GM18526 (cell line): ENCODE measurements around the gene IL36B.

Experiments used
- POLR2A ChIP-seq: IDR thresholded peaks from 3 replicates; pipeline ENCODE4 v1.6.1; 2011; ENCODE audit not compliant: insufficient read length; ENCODE audit errors: extremely low read depth

IL36B gene

GRCh38 chr2:113078350-113078839 is 25.7 kb upstream of the IL36B start:
- no peak for TF ChIP-seq POLR2A

DNA sequence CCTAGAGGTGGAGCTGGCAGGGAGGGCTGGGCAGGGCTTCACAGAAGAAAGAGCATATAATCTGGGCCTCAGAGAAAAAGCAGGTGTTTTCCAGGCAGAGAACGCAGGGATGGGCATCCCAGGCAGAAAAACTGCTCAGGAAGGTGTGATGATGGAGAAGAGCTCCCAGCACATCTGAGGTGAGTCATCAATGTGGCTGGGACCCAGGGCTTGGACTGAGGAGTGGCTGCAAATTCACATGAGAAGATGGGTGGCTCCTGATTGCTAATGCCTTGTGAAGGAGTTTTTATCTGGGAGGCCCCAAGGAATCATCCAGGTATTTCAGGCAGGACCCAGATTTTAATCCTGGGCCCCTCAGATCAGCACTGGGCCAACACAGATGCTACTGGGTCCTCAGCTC is 25.3 kb upstream of the IL36B start:
- TF ChIP-seq POLR2A, result no peak

DNA sequence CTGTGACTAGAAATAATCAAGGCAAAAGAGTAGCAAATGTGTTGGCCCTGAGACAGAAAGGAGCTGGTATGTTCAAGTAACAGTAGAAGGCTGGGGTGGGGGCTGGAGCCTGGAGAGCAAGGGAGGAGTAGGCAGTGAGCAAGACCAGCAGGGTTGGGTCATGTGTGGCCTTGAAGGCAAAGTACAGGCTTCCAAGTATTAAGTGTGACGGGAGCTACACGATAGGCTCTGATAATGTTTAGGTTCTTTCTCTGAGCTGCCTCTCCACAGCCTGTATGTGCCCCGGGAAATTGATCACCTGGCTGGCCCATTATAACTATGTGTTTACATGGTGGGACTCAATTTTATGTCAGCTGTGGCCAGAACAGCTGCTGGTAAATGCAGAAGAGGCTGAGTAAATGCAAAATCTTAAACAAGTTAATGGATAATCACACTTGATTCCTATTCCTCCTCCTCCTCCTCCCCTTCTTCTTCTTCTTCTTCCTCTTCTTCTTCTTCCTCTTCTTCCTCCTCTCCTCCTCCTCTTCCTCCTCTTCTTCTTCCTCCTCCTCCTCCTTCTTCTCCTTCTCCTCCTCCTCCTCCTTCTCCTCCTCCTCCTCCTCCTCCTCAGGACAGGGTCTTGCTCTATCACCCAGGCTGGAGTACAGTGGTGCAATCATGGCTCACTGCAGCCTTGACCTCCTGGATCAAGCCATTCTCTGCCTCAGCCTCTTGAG is 24.4 kb upstream of the IL36B start:
- no peak for TF ChIP-seq POLR2A

DNA sequence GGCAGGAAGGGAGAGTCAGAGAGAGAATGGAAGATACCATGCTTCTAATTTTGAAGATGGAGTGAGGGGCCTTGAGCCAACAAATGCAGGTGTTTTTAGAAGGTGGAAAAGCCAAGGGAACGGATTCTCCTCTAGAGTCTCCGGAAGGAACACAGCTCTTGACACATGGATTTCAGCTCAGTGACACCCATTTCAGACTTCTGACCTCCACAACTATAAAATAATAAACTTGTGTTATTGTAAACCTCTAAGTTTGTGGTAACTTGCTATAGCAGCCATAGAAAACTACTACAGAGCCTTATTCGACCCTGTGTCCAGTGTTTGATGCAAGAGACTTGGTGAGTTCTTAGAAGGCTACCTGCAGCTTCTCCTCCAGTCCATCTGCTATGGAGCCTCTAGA is 22.9 kb upstream of the IL36B start:
- no peak for TF ChIP-seq POLR2A

DNA sequence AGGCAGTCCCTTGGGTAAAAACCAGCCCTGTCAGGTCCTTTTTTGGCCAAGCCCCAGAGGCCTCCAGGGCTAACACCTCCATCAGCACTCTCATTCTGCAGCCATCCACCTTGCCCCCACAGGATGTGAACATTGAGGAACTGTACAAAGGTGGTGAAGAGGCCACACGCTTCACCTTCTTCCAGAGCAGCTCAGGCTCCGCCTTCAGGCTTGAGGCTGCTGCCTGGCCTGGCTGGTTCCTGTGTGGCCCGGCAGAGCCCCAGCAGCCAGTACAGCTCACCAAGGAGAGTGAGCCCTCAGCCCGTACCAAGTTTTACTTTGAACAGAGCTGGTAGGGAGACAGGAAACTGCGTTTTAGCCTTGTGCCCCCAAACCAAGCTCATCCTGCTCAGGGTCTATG is 22.4 kb upstream of the IL36B start:
- no peak for TF ChIP-seq POLR2A

DNA sequence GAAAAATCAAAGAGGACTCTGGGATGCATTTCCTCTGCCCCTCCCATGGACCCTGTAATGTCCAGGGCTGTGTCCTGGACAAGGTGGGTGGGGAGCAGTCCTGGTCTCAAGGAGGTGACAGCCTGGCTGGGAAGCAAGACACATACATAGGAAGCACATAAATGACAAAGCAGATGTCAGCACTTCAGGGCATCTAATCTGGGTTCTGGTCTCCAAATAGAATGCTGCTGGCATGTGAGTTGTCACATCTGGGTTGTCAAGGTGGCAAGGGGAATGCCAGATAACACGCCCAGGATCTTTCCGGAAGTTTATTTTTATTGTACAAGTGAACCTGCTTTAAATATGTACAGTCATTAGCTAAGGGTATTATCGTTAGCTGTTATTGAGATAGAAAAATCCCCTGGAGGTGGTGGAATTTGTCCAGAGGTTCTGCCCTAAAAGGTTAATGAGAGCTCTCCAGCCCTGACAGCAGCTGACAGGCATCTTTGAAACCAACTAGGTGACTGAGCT is 20.7 kb upstream of the IL36B start:
- no peak for TF ChIP-seq POLR2A

DNA sequence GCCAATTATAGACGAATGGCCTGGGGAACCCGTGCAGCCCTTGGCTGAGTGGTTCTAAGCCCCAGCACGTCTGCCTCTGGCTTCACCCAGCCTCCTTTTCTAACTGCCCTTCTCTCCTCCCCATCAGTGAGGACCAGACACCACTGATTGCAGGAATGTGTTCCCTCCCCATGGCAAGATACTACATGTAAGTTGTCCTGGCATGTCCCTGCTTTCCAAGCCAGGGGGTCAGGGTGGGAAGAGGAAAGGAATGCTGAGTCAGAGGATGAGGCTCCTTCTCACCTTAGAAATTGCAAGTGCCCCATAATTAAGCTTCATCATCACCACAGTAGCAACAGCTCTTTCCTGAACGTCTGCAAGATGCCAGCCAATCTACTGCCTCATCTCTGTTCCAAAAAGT is 19.9 kb upstream of the IL36B start:
- TF ChIP-seq POLR2A, result no peak

GRCh38 chr2:113070606-113070975 is 17.9 kb upstream of the IL36B start:
- no peak for TF ChIP-seq POLR2A

DNA sequence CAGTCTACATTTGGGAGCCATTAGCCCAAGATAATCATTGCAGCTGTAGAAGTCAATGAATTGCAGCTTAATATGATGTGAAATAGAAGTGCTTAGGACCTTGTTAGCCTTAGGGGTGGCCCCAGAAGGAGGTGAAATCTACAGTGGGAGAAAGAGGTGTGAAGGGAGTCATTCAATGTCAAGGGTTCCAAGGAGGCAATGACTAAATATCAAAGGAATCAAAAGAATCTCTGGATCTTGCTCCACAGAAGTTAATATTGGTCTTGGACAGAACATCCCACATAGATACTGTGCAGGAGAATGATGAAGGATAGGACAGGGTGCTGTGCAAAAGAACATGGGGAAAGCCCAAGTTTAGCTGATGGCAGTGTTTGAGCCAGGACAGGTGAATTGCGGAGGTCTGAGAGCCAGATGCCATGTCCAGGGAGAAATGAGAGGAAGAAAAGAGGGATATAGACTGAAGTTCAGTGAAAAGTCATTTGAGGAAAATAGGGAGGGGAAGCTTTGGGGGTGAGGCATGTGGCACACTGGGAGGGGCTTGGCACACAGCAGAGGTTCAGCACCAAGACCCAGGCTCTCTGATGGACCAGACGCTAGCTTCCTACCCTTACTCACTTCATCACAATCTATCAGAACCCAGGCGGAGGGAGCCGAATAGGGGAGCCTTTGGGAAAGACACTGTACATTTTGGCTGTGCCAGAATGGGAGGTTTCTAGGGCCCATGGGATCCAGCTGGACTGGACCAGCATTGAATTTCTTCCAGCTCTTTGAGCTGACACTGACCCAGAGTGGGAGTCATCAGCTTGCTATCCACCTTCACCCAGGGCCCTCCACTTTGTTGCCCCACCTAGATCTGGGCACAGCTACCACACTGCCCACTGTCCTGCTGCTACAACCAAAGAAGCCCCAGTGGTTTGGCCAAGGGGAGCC is 17.3 kb upstream of the IL36B start:
- TF ChIP-seq POLR2A, result no peak

- no peak for TF ChIP-seq POLR2A
Measured at GRCh38 chr2:113068706-113069485, 16.2 kb upstream of the IL36B start.

DNA sequence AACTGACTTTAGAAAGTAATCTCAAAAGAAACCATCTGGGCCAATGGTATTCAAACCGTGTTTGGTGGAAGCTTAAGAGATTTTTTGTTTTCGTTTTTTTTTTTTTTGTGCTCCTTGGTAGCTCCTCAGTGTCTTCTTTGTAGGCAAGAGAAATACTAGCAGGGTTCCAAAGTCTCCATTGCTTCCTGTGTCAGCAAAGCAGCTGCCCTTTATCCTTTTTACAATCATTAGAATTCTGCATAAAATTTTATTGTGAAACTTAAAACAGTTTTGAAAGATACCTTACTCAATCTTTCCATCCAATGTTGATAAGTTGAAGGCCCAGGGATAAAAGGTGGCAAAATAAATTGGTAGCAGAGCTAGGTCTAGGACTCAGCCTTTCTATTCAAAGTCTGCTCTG is 15.6 kb upstream of the IL36B start:
- no peak for TF ChIP-seq POLR2A

- no peak for TF ChIP-seq POLR2A
Measured at GRCh38 chr2:113067681-113068080, 15.0 kb upstream of the IL36B start, which contains the start of gene IL1F10. IL1F10 (plus strand) TSS chr2:113067970; CDS start chr2:113072739, 4,769 bp downstream.

DNA sequence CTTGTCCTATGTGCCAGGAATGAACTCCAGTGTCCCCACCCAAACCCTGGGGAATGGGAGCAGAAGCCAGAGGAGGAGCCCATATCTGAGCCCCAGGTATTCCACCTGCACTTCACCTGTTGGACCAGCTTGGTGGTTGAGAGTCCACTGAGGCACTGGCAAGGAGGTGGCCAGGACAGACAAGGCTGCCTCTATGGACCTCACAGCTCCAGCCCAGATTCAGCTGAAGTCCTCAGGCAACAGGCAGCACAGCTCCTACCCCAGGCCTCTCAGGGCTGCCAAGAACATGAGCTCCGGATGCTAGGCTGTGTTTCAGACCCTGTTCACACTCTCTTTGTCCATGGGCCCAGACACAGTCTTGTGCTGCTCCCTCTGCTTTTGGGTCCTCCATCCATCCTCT is 12.2 kb upstream of the IL36B start:
- TF ChIP-seq POLR2A, result no peak

DNA sequence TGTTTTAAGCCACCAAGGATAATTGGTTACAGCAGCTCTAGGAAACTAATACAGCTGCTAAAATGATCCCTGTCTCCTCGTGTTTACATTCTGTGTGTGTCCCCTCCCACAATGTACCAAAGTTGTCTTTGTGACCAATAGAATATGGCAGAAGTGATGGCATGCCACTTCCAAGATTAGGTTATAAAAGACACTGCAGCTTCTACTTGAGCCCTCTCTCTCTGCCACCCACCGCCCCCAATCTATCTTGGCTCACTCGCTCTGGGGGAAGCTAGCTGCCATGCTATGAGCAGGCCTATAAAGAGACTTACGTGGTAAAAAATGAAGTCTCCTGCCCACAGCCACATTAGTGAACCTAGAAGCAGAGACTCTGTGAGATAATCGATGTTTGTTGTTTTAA is 11.6 kb upstream of the IL36B start:
- no peak for TF ChIP-seq POLR2A

DNA sequence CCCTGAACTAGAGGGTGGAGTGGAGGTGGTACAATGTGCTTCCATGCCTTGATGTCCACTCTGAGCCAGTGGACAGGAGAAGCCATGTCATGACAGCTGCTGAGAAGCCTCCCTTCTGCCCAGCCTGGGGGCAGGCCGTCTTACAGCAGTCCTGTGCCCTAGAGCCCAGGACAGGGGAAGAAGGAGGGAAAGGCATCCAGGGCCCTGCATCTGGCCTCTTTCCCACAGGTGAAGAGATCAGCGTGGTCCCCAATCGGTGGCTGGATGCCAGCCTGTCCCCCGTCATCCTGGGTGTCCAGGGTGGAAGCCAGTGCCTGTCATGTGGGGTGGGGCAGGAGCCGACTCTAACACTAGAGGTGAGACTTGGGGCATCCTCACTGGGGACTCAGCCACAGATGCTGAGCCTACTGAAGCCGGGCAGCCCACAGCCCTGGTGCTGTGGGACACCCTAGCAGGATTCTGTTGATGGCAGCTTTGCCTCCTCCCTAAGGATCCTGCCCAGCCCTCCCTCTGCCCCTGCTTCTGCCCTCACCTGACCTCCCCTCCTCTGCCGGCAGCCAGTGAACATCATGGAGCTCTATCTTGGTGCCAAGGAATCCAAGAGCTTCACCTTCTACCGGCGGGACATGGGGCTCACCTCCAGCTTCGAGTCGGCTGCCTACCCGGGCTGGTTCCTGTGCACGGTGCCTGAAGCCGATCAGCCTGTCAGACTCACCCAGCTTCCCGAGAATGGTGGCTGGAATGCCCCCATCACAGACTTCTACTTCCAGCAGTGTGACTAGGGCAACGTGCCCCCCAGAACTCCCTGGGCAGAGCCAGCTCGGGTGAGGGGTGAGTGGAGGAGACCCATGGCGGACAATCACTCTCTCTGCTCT is 9.5 kb upstream of the IL36B start:
- no peak for TF ChIP-seq POLR2A

DNA sequence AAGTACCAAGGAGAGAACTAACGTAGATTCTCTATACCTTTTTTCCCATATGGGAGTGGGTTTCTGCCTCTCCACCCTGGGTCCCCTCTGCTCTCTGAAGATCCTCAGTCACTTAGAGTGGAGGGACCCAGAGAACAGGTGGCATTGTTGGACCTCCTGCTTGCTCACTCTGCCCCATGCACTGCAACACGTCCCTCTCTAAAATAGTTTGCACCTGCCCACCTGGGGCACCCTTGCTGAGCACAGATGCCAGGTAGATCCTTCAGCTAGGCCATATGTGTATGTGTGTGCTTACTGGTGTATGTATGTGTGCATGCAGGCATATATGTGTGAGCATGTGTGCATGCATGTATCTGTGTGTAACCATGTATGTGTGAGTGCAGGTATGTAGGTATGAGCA is 8.6 kb upstream of the IL36B start:
- TF ChIP-seq POLR2A, result no peak
